ENCODE measurements around the gene DUSP22.

Gene DUSP22

GRCh38 chr6:294656-295565, 2.6 kb downstream of the DUSP22 start:
- Histone ChIP-seq H3K9ac (ENCODE audit: low read length) (peak overlapping the region; percentile 92), H3K36me3 (replicated peaks; ENCODE audit: low read depth, low read length) (peaks cover 15% of the 10 kb centered on the region), H3K4me1 (ENCODE audit: low read length) (peaks cover 73% of the 10 kb centered on the region), H3K79me2 (ENCODE audit: low read length) (peaks cover 72% of the 10 kb centered on the region), H3K9me3 (ENCODE audit: insufficient read depth, low read length) (no peaks in the 10 kb centered on the region), H4K20me1 (ENCODE audit: insufficient read depth, low read length) (peaks cover 35% of the 10 kb centered on the region), H3K4me2 (ENCODE audit: low read length) (peak overlapping the region; percentile 63), H3K27me3 (ENCODE audit: low read depth, low read length) (no peaks in the 10 kb centered on the region), H3K27ac (ENCODE audit: low read length) (peak overlapping the region; percentile 44), H2AFZ (ENCODE audit: low read depth, low read length) (no peak overlapping the region), H3K4me3 (ENCODE audit: low read length) (peak overlapping the region; percentile 46)
- TF ChIP-seq CTCF (IDR thresholded peaks at IDR 0.05; ENCODE audit: low read depth, low read length) (no peak), EZH2phosphoT487 (IDR thresholded peaks at IDR 0.05; ENCODE audit: low read depth) (no peak)

GRCh38 chr6:296151-297122, 4.2 kb downstream of the DUSP22 start:
- Histone ChIP-seq H3K4me2 (ENCODE audit: low read length) (peak overlapping the region; percentile 55), H3K9me3 (ENCODE audit: insufficient read depth, low read length) (no peaks in the 10 kb centered on the region), H4K20me1 (ENCODE audit: insufficient read depth, low read length) (peaks cover 50% of the 10 kb centered on the region), H3K4me3 (ENCODE audit: low read length) (peak overlapping the region; percentile 30), H3K79me2 (ENCODE audit: low read length) (peaks cover 87% of the 10 kb centered on the region), H3K27ac (ENCODE audit: low read length) (peak overlapping the region; percentile 22), H3K9ac (ENCODE audit: low read length) (peak overlapping the region; percentile 23; the same call in 1 of the 2 replicates), H3K27me3 (ENCODE audit: low read depth, low read length) (no peaks in the 10 kb centered on the region), H2AFZ (ENCODE audit: low read depth, low read length) (no peak overlapping the region), H3K4me1 (ENCODE audit: low read length) (peaks cover 58% of the 10 kb centered on the region), H3K36me3 (replicated peaks; ENCODE audit: low read depth, low read length) (peaks cover 23% of the 10 kb centered on the region)
- TF ChIP-seq EZH2phosphoT487 (IDR thresholded peaks at IDR 0.05; ENCODE audit: low read depth) (no peak), CTCF (IDR thresholded peaks at IDR 0.05; ENCODE audit: low read depth, low read length) (peak; percentile 26; the same call in 1 of the 2 replicates)

- Histone ChIP-seq H3K36me3 (replicated peaks; ENCODE audit: low read depth, low read length) (peaks cover 27% of the 10 kb centered on the region), H3K4me1 (ENCODE audit: low read length) (peaks cover 56% of the 10 kb centered on the region), H3K4me3 (ENCODE audit: low read length) (peak overlapping the region; percentile 44), H3K9me3 (ENCODE audit: insufficient read depth, low read length) (no peaks in the 10 kb centered on the region), H3K27ac (ENCODE audit: low read length) (0 out of 2 replicates have a peak overlapping the region, but pooled peaks have one; percentile 13), H3K27me3 (ENCODE audit: low read depth, low read length) (no peaks in the 10 kb centered on the region), H3K79me2 (ENCODE audit: low read length) (peaks cover 98% of the 10 kb centered on the region), H3K4me2 (ENCODE audit: low read length) (peak overlapping the region; percentile 55), H2AFZ (ENCODE audit: low read depth, low read length) (no peak overlapping the region), H3K9ac (ENCODE audit: low read length) (peak overlapping the region; percentile 20; the same call in 1 of the 2 replicates), H4K20me1 (ENCODE audit: insufficient read depth, low read length) (peaks cover 62% of the 10 kb centered on the region)
- TF ChIP-seq EZH2phosphoT487 (IDR thresholded peaks at IDR 0.05; ENCODE audit: low read depth) (no peak), CTCF (IDR thresholded peaks at IDR 0.05; ENCODE audit: low read depth, low read length) (no peak)
Measured at GRCh38 chr6:297571-298232, 5.4 kb downstream of the DUSP22 start.
